GM18951 (cell line): ENCODE measurements around the gene DPP6.

Source experiments
- POLR2A ChIP-seq: IDR thresholded peaks from 4 replicates; pipeline ENCODE4 v1.6.1; 2011; ENCODE audit warnings: mild to moderate bottlenecking; ENCODE audit not compliant: insufficient read length, insufficient read depth; ENCODE audit errors: extremely low read depth
- in situ Hi-C: fragments of 300-500 bp; cut with MboI; formaldehyde crosslinking; loops from one replicate; pipeline ENCODE4 v1.12.0; 2022; ENCODE audit warnings: low sequenced_read_pairs, mixed read lengths, inconsistent platforms; ENCODE audit not compliant: unreplicated experiment

DPP6 gene

DNA sequence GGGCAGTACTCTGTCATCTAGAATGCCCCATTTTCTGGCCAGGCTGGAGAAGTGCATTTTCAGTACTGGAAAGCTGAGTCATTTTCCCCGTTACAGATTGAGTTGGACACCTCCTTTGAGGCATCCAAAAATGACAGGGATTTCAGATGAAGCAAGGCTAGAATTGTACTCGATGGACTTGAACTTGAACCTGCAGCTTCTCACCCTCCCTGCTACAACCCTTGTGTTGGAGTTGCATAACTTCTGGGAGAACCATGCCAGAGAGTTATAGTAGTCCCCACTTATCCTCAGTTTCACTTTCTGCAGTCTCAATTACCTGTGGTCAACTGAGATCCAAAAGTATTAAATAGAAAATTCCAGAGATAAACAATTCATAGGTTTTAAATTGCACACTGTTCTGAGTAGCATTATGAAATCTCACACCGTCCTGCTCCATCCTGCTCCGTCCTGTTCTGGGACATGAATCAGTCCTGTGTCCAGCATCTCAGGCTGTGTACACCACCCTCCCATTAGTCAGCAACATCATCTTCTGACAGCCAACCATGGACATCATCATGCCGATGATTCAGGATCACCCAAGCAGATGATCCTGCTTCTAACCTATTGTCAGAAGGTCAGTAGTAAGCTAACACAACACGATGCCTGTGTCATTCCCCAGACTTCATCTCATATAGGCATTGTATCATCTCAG is 363.7 kb downstream of the DPP6 start:
- TF ChIP-seq POLR2A: no peak
- in situ Hi-C loops: no loop called here

DNA sequence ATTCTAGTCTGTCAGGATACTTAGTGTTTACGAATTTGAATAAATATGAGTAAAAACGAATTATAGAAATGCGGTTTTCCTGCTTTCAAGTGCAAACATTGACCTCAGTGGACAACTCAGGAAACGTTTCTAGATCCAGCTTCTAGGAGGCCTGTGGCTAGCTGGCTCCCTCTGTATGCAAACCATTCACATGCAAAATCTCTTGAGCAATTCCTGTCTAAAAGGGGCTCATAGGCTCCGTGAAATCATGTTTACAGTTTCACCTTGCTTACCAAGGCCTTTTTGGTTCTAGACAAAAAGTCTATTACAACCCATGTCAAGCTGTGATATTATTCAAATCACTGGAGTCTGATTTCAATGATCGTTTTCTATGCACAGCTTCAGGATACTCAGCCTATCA is 364.5 kb downstream of the DPP6 start:
- in situ Hi-C loops: no loop called here
- TF ChIP-seq POLR2A: no peak

DNA sequence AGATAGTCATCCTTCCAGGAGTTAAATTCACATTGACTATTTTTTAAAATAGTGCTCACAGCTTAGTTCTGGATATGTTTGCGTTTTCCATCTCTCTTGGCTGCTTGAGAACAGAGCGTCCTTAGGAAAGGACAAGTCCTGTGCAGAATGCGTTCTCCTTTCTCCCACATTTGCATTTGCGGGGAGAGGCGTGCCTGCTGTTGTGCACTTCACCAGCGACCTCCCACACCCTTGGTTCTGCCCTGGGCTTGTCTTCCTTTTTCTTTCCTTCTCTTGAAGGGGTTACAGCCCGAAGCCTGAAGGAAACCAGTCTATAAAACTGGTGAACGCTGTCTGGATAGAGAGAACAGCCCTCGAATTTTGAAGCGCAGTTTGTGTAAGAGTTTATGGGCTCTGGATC is 367.1 kb downstream of the DPP6 start:
- in situ Hi-C loops: no loop called here
- TF ChIP-seq POLR2A: no peak

DNA sequence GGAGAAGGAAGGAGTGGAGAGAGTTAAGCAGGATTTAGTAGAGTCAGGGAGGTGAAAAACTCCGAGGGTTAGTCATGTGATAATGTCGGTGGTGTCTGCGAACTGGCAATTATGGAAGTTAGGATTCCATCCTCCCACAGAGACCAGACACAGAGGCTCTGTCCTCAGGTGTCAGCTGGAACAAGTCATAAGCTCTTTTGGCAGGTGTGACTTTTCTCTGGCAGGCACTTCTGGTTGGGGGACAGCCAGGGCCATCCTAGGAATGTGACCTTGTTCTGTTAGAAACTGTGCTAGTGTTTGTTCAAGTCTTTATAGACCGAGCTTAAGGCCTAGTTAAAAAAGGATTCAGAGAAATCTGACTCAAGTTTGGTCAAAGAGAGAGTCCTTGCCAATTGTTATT is 371.0 kb downstream of the DPP6 start:
- in situ Hi-C loops: no loop called here
- TF ChIP-seq POLR2A: no peak

DNA sequence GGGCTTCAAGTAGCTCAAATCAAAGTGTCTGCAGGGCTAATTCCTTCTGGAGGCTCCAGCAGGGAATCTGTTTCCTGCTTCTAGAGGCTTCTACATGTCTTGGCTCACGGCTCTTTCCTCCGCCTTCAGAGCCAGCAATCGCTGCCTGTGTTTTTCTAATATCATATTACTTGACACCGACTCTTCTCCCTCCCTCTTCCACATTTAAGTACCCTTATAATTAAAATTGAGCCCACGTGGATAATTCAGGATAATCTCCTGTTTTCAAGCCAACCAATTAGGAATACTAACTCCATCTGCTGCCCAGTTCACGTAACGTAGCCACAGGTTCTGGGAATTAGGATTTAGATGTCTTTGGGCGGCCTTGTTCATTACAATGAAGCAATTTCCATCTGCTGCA is 372.2 kb downstream of the DPP6 start:
- TF ChIP-seq POLR2A: no peak
- in situ Hi-C loops: no loop called here

GRCh38 chr7:154425271-154425670 is 373.1 kb downstream of the DPP6 start:
- no peak for TF ChIP-seq POLR2A
- in situ Hi-C loops: no loop called here

- in situ Hi-C loops: no loop called here
- TF ChIP-seq POLR2A: no peak
Measured at GRCh38 chr7:154426778-154427177, 374.6 kb downstream of the DPP6 start.

GRCh38 chr7:154427533-154427932 is 375.3 kb downstream of the DPP6 start:
- no peak for TF ChIP-seq POLR2A
- in situ Hi-C loops: no loop called here

- in situ Hi-C loops: no loop called here
- TF ChIP-seq POLR2A: no peak
Measured at GRCh38 chr7:154429666-154430404, 377.6 kb downstream of the DPP6 start.

DNA sequence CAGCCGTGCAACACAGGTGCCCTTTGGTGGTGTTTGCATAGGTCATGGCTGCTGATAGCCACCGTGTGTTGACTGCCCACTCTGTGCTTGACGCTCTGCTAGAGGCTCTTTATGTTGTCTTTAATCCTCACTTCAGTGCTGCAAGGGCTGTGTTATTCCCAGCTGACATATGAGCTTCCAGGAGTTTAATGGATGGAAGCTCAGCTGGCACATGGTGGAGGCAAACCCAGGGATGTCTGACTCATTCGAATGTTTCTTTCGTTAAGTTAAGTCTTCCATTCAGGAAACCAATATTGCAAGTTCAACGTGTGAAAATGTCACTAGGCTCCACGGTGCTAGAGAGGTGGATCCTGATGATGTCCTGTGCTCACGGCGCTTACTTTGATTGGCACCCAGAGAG is 378.4 kb downstream of the DPP6 start:
- in situ Hi-C loops: no loop called here
- no peak for TF ChIP-seq POLR2A

- TF ChIP-seq POLR2A: no peak
- in situ Hi-C loops: no loop called here
Measured at GRCh38 chr7:154431045-154431444, 378.8 kb downstream of the DPP6 start.

GRCh38 chr7:154433632-154434598 is 381.7 kb downstream of the DPP6 start:
- in situ Hi-C loops: no loop called here
- no peak for TF ChIP-seq POLR2A

GRCh38 chr7:154436560-154436959 is 384.4 kb downstream of the DPP6 start:
- in situ Hi-C loops: no loop called here
- TF ChIP-seq POLR2A: no peak
